Measurements from ENCODE around the gene IRF6.
A peak's percentile ranks its signal among the peaks of the same experiment; 100 is the strongest.

The IRF6 gene

DNA sequence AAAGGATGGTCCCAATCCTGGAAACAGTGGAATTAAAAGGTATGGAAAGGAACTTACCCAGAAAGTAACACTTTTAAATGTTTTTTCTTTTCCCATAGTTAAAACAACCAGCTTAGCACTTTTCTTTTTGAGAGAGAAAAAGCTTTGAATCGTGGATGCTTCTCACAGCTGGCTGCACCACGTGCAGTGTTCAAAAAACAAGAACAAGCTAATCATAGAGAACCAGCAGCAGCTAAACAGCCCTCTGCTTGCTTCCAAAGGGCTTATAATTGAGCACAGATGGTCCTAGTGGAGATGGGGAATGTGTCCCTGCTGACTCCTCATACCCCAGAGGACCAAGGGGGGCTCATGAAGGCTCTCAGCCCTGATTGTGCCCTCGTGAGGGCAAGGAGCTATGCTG is 48.3 kb upstream of the IRF6 start:
- Histone ChIP-seq H3K4me1 (ENCODE audit: insufficient read depth, low read length, severe bottlenecking) (no peaks in the 10 kb centered on the region), H4K20me1 (ENCODE audit: insufficient read depth, low read length) (no peaks in the 10 kb centered on the region), H3K9me3 (ENCODE audit: low read length) (no peaks in the 10 kb centered on the region), H3K4me3 (ENCODE audit: low read depth, low read length, poor library complexity, severe bottlenecking) (no peak overlapping the region), H3F3A (ENCODE audit: insufficient read depth, low read length) (no peaks in the 10 kb centered on the region), H3K79me2 (ENCODE audit: insufficient read depth, low read length) (no peaks in the 10 kb centered on the region), H3K4me2 (ENCODE audit: low read length) (no peak overlapping the region), H3K9ac (ENCODE audit: low read length) (no peak overlapping the region), H3K27ac (ENCODE audit: low read depth, low read length, poor library complexity, severe bottlenecking) (no peak overlapping the region), H2AFZ (ENCODE audit: low read length) (no peak overlapping the region), H3K9me2 (ENCODE audit: low read depth, low read length) (no peaks in the 10 kb centered on the region), H3K36me3 (ENCODE audit: insufficient read depth, low read length) (peaks cover 41% of the 10 kb centered on the region), H3K27me3 (ENCODE audit: insufficient read depth, low read length) (no peaks in the 10 kb centered on the region)
- TF ChIP-seq EZH2 (IDR thresholded peaks at IDR 0.05; ENCODE audit: borderline replicate concordance, low read length): no peak
- TF ChIP-seq, protein P1, sequence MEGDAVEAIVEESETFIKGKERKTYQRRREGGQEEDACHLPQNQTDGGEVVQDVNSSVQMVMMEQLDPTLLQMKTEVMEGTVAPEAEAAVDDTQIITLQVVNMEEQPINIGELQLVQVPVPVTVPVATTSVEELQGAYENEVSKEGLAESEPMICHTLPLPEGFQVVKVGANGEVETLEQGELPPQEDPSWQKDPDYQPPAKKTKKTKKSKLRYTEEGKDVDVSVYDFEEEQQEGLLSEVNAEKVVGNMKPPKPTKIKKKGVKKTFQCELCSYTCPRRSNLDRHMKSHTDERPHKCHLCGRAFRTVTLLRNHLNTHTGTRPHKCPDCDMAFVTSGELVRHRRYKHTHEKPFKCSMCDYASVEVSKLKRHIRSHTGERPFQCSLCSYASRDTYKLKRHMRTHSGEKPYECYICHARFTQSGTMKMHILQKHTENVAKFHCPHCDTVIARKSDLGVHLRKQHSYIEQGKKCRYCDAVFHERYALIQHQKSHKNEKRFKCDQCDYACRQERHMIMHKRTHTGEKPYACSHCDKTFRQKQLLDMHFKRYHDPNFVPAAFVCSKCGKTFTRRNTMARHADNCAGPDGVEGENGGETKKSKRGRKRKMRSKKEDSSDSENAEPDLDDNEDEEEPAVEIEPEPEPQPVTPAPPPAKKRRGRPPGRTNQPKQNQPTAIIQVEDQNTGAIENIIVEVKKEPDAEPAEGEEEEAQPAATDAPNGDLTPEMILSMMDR (IDR thresholded peaks at IDR 0.05; ENCODE audit: low read length): no peak

- no peaks in the 10 kb centered on the region for H3K9me2 ChIP-seq (ENCODE audit: low read depth, low read length)
- peaks cover 47% of the 10 kb centered on the region for H3K36me3 ChIP-seq (ENCODE audit: insufficient read depth, low read length)
- no peaks in the 10 kb centered on the region for H3K9me3 ChIP-seq (ENCODE audit: low read length)
- H3K4me2 ChIP-seq (ENCODE audit: low read length): no peak overlapping the region
- no peaks in the 10 kb centered on the region for H3K4me1 ChIP-seq (ENCODE audit: insufficient read depth, low read length, severe bottlenecking)
- no peak for TF ChIP-seq EZH2 (IDR thresholded peaks at IDR 0.05; ENCODE audit: borderline replicate concordance, low read length)
- TF ChIP-seq, protein P1 (IDR thresholded peaks at IDR 0.05; ENCODE audit: low read length): no peak
- H2AFZ ChIP-seq (ENCODE audit: low read length): no peak overlapping the region
- no peaks in the 10 kb centered on the region for H3F3A ChIP-seq (ENCODE audit: insufficient read depth, low read length)
- H3K79me2 ChIP-seq (ENCODE audit: insufficient read depth, low read length): no peaks in the 10 kb centered on the region
- H4K20me1 ChIP-seq (ENCODE audit: insufficient read depth, low read length): no peaks in the 10 kb centered on the region
- no peaks in the 10 kb centered on the region for H3K27me3 ChIP-seq (ENCODE audit: insufficient read depth, low read length)
- no peak overlapping the region for H3K9ac ChIP-seq (ENCODE audit: low read length)
- no peak overlapping the region for H3K4me3 ChIP-seq (ENCODE audit: low read depth, low read length, poor library complexity, severe bottlenecking)
- H3K27ac ChIP-seq (ENCODE audit: low read depth, low read length, poor library complexity, severe bottlenecking): no peak overlapping the region
These were observed 47.7 kb upstream of the IRF6 start for GRCh38 chr1:209853676-209854075.

GRCh38 chr1:209850342-209850979 is 44.5 kb upstream of the IRF6 start:
- no peaks in the 10 kb centered on the region for H3K9me2 ChIP-seq (ENCODE audit: low read depth, low read length)
- H3K9ac ChIP-seq (ENCODE audit: low read length): no peak overlapping the region
- peaks cover 73% of the 10 kb centered on the region for H3K36me3 ChIP-seq (ENCODE audit: insufficient read depth, low read length)
- no peak overlapping the region for H3K27ac ChIP-seq (ENCODE audit: low read depth, low read length, poor library complexity, severe bottlenecking)
- no peaks in the 10 kb centered on the region for H3K79me2 ChIP-seq (ENCODE audit: insufficient read depth, low read length)
- TF ChIP-seq, protein P1 (IDR thresholded peaks at IDR 0.05; ENCODE audit: low read length): peak; percentile 74
- no peak for TF ChIP-seq EZH2 (IDR thresholded peaks at IDR 0.05; ENCODE audit: borderline replicate concordance, low read length)
- H3K27me3 ChIP-seq (ENCODE audit: insufficient read depth, low read length): no peaks in the 10 kb centered on the region
- H3K4me2 ChIP-seq (ENCODE audit: low read length): no peak overlapping the region
- no peak overlapping the region for H2AFZ ChIP-seq (ENCODE audit: low read length)
- H3F3A ChIP-seq (ENCODE audit: insufficient read depth, low read length): no peaks in the 10 kb centered on the region
- no peaks in the 10 kb centered on the region for H3K4me1 ChIP-seq (ENCODE audit: insufficient read depth, low read length, severe bottlenecking)
- no peaks in the 10 kb centered on the region for H4K20me1 ChIP-seq (ENCODE audit: insufficient read depth, low read length)
- H3K4me3 ChIP-seq (ENCODE audit: low read depth, low read length, poor library complexity, severe bottlenecking): no peak overlapping the region
- no peaks in the 10 kb centered on the region for H3K9me3 ChIP-seq (ENCODE audit: low read length)

Data from OCI-LY1 (cell line).